HG02642 (cell line): ENCODE data around the gene GSDME.

Experiments
- ATAC-seq: cut with Tn5 transposase; IDR thresholded peaks from one replicate; pipeline ENCODE4 v1.9.1; 2021; ENCODE audit warnings: mild to moderate bottlenecking; ENCODE audit not compliant: unreplicated experiment, poor library complexity

Gene GSDME

GRCh38 chr7:24707988-24708615 is 49.2 kb downstream of the GSDME start:
- no peak for ATAC-seq

- no peak for ATAC-seq
Observed at GRCh38 chr7:24706211-24707170, 50.8 kb downstream of the GSDME start.

- ATAC-seq = no peak
Observed at GRCh38 chr7:24705461-24705954, 51.8 kb downstream of the GSDME start.

GRCh38 chr7:24704311-24704710 is 53.0 kb downstream of the GSDME start:
- ATAC-seq = no peak

- no peak for ATAC-seq
Observed at GRCh38 chr7:24703296-24703695, 54.0 kb downstream of the GSDME start.

- ATAC-seq = no peak
Observed at GRCh38 chr7:24702755-24703154, 54.5 kb downstream of the GSDME start.

- no peak for ATAC-seq
Observed at GRCh38 chr7:24701261-24702235, 55.7 kb downstream of the GSDME start.

GRCh38 chr7:24700521-24701260 is 56.6 kb downstream of the GSDME start:
- ATAC-seq = no peak

GRCh38 chr7:24698531-24699266 is 58.6 kb downstream of the GSDME start:
- no peak for ATAC-seq

GRCh38 chr7:24697416-24697815 is 59.8 kb downstream of the GSDME start:
- no peak for ATAC-seq

GRCh38 chr7:24692592-24692991 is 64.7 kb downstream of the GSDME start:
- no peak for ATAC-seq

GRCh38 chr7:24690251-24690650 is 67.0 kb downstream of the GSDME start:
- no peak for ATAC-seq

GRCh38 chr7:24685708-24686107 is 71.6 kb downstream of the GSDME start:
- no peak for ATAC-seq

- ATAC-seq = no peak
Observed at GRCh38 chr7:24670782-24671181, 86.5 kb downstream of the GSDME start.

- ATAC-seq = no peak
Observed at GRCh38 chr7:24669971-24670591, 87.2 kb downstream of the GSDME start.

- no peak for ATAC-seq
Observed at GRCh38 chr7:24668927-24669635, 88.2 kb downstream of the GSDME start.

GRCh38 chr7:24665564-24666294 is 91.5 kb downstream of the GSDME start:
- ATAC-seq = no peak
